ENCODE data around the gene ISCU.

- TF ChIP-seq CTCF (IDR thresholded peaks at IDR 0.05) (no peak), PBX3 (IDR thresholded peaks at IDR 0.05) (no peak), USF1 (IDR thresholded peaks at IDR 0.05; ENCODE audit: borderline replicate concordance, low read depth) (no peak), MXI1 (IDR thresholded peaks at IDR 0.05; ENCODE audit: low read depth, low read length) (no peak)
Measured at GRCh38 chr12:108580531-108580930, 18.1 kb downstream of the ISCU start.

Data from SK-N-SH (cell line).